ENCODE data around the gene CD36.

- TF ChIP-seq, protein P1, sequence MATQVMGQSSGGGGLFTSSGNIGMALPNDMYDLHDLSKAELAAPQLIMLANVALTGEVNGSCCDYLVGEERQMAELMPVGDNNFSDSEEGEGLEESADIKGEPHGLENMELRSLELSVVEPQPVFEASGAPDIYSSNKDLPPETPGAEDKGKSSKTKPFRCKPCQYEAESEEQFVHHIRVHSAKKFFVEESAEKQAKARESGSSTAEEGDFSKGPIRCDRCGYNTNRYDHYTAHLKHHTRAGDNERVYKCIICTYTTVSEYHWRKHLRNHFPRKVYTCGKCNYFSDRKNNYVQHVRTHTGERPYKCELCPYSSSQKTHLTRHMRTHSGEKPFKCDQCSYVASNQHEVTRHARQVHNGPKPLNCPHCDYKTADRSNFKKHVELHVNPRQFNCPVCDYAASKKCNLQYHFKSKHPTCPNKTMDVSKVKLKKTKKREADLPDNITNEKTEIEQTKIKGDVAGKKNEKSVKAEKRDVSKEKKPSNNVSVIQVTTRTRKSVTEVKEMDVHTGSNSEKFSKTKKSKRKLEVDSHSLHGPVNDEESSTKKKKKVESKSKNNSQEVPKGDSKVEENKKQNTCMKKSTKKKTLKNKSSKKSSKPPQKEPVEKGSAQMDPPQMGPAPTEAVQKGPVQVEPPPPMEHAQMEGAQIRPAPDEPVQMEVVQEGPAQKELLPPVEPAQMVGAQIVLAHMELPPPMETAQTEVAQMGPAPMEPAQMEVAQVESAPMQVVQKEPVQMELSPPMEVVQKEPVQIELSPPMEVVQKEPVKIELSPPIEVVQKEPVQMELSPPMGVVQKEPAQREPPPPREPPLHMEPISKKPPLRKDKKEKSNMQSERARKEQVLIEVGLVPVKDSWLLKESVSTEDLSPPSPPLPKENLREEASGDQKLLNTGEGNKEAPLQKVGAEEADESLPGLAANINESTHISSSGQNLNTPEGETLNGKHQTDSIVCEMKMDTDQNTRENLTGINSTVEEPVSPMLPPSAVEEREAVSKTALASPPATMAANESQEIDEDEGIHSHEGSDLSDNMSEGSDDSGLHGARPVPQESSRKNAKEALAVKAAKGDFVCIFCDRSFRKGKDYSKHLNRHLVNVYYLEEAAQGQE (IDR thresholded peaks at IDR 0.05; ENCODE audit: low read depth): no peak
- TF ChIP-seq ELF1 (IDR thresholded peaks at IDR 0.05; ENCODE audit: borderline replicate concordance, low read depth) (no peak), EGR1 (IDR thresholded peaks at IDR 0.05; ENCODE audit: low read depth) (no peak), POLR2A (IDR thresholded peaks at IDR 0.05; ENCODE audit: borderline replicate concordance, extremely low read depth, insufficient read depth, insufficient read length) (no peak), RAD21 (IDR thresholded peaks at IDR 0.05; ENCODE audit: low read depth) (no peak), POLR2AphosphoS5 (IDR thresholded peaks at IDR 0.05; ENCODE audit: low read depth, low read length) (no peak), YY1 (IDR thresholded peaks at IDR 0.05; ENCODE audit: extremely low read depth, insufficient replicate concordance, low read depth, low read length) (no peak), EZH2 (IDR thresholded peaks at IDR 0.05) (no peak), SRF (IDR thresholded peaks at IDR 0.05; ENCODE audit: low read depth) (no peak)
- TF ChIP-seq, protein P2, sequence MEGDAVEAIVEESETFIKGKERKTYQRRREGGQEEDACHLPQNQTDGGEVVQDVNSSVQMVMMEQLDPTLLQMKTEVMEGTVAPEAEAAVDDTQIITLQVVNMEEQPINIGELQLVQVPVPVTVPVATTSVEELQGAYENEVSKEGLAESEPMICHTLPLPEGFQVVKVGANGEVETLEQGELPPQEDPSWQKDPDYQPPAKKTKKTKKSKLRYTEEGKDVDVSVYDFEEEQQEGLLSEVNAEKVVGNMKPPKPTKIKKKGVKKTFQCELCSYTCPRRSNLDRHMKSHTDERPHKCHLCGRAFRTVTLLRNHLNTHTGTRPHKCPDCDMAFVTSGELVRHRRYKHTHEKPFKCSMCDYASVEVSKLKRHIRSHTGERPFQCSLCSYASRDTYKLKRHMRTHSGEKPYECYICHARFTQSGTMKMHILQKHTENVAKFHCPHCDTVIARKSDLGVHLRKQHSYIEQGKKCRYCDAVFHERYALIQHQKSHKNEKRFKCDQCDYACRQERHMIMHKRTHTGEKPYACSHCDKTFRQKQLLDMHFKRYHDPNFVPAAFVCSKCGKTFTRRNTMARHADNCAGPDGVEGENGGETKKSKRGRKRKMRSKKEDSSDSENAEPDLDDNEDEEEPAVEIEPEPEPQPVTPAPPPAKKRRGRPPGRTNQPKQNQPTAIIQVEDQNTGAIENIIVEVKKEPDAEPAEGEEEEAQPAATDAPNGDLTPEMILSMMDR (IDR thresholded peaks at IDR 0.05 in 2 of 3, conservative IDR thresholded peaks at IDR 0.05 in 1 of 3; ENCODE audit: borderline replicate concordance in 1 of 3, insufficient read depth in 1 of 3, low read depth in 2 of 3, low read length in 2 of 3): no peak
Observed at GRCh38 chr7:80634505-80634904, 3.9 kb upstream of the CD36 start.
